ENCODE results near the gene HGF. TPM values are rescaled to one million over a fixed set of nuclear protein-coding genes. Genes with fewer than 3 reads are reported as not detected.

Gene HGF
- polyA plus RNA-seq, 12 donors, result 3.8 to 24.7 (median 6.6) TPM; not detected in 1

DNA sequence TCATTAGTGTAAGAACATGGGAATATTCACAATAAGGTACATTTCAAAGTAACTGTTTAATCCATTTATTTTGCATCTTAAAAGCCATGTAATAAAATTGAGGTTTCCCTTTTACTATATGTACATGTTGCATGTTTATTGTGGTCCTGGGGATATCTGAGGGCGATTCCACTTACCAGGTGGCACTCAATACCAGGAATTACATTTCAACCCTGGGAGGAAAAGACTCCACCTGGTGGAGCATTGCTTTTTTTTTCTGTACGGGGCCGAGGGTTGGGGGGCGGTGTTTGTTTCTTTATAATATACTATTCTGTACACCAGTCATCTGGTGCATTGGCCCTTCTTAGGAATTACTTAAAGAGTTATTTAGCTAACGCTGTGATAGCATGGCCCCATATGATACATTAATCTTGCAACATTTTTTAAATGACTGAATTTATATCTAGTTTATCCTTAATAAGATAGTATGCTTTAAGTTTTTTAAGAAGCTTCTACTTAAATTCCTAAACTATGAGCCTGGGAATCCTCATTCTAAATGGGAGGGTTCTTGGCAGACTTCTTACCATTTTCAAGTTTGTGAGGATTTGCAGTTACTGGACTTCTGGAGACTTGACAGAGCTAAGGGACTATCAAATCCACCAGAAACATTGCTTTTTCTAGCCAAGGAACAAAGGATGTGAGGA, 7.2 kb upstream of the HGF start:
- DNase-seq, result no peak

DNA sequence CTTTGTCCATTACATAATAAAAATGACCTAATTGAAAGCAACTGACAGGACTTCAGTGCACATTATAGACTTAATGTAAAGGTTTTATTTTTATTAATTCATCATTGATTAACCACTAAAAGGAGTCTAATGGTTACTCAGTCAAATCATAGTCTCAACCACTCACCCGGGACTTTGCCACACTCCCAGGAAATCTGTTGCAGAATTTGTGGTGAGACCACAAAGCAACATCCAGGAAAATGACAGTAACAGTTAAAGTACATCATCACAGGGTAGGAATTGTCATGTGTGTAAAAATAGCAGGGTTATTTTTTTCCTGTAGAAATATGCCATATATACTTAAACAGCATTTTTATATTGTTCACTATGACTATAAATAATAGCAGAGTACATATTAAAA, 6.3 kb upstream of the HGF start:
- DNase-seq, result no peak

DNA sequence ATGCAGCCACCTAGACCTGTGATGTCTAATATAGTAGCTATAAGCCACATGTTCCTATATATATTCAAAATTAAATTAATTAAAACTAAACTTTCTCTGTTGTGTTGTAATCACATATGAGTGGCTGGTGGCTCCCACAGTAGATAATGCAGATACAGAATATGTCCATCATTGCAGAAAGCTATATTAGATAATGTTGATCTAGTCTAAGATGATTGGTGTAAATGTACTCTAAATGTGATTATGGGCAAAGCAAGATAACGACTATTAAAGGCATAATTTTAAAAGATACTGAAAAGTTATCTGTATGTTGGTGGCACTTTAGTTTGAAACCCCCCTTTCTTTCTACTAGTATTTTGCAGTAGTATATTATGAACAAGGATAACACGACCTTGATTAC, 5.7 kb upstream of the HGF start:
- DNase-seq, result no peak

DNA sequence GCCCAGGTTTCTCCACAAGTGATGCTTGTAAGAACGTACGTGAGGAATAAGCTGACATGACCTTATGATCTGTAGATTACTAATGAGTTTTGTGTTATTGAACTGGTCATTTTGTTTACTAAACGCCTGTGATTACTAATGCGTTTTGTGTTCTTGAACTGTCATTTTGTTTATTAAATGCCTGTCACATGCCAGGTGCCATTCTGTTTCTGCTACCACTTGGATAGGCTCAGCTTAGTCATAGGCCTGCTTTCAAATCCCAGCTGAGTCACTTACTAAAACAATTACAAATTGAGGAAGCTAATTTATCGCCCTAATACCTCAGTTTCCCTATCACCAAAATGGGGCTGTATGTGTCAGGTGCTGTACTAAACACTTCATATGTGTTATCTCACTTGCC, 4.7 kb upstream of the HGF start:
- DNase-seq, result no peak

DNA sequence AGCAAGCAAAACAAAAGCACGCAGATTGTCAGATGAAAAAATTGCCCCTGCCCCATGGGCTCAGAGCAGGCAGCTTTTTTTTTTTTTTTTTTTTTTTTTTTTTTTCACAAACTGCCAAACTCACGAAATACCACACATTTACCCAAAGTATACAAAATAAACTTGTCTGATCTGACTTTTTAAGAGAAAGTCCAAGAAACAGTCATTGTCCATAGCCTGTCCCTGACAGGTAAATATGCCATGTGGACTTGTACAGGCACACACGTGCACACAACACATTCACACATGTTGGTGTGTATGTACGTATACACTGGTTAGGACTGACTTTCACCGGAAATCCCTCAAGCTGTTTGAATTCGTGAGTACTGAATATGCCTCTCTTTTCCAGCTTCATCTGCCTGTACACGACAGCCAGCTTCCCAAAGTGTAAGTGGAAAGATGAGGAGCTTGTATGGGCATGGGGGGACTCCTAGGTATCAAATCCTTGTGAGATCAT, 929 bp upstream of the HGF start:
- DNase-seq, result no peak

DNA sequence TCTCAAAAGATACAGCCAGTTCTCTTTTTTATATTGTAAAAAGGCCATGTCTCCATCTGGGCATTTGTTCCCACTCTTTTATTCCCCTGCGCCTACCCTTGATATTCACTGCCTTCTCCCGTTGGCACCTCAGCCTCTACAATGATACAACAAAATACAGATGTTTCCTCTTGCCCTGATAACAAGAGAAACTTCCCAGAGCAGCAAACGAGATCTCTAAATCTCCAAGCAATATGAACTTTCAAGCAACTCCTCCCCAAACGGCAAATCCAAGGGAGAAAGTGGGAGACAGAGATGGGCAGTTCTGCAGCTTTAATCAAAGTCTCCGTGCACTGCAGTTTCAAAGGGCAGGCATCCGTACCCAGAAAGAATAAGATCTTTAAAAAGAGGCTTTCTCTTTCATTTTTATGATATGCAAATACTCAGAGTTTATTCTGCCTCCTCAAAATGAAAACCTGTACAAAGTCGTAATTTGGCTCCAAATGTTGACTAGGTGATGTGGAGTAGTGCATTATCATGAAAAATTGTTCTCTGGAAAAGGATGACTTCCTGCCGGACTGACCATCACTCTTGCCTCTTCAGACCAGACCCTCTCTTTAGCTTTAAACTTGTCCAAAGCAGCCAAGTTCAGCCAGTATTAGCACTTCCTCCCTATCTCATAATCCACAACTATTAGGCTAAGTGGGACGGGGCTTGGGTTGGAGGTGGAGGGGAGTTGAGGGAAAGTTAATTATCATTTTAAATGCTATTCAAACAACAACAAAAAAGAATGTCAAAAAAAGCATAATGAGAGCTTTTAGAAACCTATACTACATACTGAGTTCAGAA, 682 bp downstream of the HGF start:
- peak; percentile 27 for DNase-seq

DNA sequence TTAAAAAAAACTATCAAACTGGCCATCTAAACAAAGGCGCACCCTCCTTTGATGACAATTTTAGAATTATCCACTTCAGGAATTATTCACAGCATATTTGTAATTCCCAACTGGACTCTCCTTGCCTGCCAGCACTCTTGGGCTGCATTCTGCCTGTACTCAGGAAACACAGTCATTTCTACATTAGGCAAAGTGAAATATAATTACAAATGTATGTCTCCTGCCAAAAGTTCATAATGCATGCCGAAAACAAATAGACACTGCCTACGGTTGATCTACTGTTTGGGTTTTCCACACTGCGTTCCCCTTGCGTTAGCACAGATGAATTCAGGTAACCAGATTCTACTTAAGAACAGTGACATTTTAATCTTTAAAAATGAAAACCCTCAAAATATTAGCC, 1.9 kb downstream of the HGF start:
- DNase-seq, result peak; percentile 44

DNA sequence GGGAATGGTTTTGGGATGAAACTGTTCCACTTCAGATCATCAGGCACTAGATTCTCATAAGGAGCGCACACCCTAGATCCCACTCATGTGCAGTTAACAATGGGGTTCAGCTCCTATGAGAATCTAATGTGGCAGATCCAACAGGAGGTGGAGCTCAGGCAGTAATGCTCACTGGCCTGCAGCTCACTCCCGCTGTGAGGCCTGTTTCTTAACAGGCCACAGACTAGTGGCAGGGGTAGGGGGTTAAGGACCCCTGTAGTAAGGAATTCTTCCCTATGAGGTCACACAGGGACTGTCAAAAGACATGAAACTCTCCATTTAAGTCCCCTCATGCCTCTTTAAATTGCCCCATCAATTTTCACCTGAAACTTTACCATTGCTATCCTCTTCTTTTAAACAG, 8.0 kb downstream of the HGF start:
- DNase-seq, result no peak

DNA sequence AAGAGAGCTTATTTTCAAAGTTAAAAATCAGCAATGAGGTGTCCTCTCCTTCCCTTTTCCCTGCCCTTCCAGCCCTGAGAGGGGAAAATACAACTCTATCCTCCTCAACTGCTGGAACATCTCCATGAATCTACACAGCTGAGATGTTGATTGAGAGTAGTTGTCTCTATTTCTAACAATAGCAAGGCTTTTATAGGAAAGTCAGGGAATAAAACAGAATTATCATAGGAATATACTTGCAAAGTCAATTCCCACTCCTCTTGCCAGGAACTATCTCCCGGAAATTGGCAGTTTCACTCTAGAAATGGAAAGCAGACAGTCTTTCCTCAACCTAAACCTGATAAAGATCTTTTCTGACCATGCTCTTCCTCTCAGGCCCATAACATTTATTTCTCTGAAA, 8.8 kb downstream of the HGF start:
- DNase-seq, result peak; percentile 21

DNA sequence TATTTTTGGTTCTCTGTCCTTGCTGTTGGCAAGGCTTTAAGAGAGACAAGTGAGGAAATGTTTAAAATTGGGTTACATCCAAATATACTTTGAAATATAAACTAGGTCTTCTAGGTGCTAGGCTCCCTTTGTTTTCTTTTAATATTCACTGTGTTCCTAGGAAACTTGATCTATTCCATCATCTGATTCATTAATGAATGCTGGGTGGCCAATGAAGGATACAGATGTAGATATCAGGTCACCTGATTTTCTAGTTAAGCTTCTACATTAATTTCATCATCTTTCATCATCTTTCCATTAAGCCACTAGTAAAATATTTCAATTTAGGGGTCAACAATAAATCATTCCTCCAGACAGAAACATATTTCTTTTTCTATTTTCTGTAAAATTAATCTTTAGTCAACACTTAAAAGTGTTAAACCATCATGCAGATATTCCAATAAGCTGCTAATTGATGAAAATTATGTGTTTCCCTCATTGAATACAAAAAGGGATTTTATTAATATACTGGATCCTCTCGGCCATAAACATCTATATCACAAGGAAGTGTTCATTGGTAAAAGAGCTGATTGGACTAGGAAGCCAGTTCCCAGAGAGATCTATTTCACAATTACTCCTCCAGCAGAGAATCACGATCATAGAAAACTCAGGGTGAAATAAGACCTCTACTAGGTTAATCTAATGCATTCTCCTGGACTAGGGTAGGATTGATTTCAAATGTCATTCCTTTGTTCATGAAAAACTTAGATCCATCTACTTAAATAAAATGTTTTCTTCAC, 14.7 kb downstream of the HGF start:
- DNase-seq, result no peak

DNA sequence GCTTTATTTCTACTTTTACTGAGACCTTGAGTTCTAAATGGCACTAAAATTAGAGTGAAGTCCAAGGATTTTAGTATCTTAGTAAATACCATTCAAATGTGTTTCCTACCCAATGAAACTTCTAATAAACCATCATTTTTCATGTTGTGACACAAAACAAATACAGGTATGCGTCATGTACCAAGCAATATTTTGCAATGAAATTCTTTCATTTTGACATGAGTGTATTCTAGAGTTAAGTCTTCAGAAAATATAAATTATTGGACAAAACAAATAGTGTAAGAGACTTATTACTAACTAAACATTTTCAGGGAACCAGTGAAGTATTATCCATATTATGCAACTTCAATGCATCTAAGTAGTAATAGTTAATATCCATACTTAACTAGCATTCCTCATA, 16.5 kb downstream of the HGF start:
- DNase-seq, result no peak

DNA sequence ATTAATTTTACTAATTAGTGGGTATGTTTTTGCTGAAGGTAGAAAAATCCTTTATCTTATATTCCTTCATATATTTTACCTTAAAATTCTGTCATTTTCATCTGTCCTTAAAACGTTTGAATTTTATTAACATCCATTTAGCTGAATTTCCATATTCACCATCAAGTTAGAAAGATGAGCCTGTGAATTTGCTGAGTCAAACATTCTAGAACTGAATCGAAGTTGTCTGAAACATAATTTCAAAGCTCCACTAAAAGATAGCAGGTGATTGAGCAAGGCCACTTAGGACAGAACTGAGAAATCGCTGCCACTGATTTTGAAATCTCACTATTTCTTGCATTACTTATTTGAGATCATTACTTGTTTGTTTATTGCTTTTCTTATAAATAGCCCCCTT, 17.5 kb downstream of the HGF start:
- DNase-seq, result no peak

DNA sequence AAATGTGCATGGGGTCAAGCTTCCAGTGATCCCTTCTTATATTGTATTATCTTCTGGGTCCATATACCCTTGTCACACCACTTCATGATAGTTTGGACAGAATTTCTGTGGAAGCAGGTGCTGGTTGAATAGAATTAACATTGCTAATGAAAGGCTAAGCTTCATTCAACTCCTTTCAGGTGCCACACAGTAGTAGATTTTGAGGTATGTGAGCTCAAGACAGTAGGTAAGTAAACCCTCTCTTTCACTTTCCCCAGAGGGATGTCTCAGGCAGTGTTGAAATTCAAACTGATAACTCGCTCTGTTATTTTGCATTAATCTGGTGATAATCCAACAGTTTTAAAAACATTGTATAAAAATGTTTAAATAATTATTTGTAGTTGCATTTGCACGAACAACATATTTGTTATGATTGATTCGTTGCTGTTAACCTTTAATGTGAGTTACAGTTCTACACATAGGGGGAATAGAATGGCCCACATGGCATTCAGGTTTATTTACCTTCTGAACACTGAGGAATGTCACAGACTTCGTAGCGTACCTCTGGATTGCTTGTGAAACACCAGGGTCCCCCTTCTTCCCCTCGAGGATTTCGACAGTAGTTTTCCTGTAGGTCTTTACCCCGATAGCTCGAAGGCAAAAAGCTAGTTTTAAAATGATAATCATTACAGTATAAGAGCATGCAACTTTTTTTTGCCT, 18.1 kb downstream of the HGF start:
- DNase-seq, result no peak

DNA sequence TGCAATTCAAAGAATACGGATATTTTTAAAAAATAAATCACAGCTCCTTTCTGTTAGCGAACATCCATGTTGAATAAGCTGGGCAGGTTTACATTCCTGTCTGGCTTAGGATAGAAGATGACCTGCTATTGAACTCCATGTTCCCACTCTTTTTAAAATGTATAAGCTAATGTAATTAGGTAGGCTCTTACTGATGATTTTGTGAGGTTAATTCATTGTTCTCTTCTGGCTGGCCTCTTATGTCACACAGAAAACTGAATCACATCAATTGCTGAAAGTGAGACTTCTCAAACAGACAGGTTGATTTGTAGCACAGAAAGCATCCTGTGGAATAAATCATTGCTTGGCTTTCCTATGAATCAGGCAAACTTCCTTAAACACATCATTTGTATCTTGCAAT, 24.2 kb downstream of the HGF start:
- no peak for DNase-seq

DNA sequence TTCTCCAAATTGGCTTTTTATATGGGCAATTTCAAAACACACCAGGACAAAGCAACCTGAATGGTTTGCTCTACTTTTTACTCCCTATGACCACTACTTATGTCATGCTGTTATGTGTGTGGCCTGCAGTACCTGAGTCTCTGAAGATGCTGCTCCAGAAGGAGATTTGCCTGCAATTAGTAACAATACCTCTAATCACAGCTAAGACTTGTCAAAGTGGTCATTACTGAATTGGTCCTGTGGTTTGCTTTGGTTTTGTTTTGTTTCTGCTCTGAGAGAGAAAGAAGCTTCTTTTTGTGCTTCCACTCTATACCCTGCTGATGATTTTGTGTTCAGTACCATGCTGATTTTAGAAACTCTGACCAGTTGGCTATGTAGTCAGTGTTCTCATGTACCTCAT, 25.5 kb downstream of the HGF start:
- no peak for DNase-seq

DNA sequence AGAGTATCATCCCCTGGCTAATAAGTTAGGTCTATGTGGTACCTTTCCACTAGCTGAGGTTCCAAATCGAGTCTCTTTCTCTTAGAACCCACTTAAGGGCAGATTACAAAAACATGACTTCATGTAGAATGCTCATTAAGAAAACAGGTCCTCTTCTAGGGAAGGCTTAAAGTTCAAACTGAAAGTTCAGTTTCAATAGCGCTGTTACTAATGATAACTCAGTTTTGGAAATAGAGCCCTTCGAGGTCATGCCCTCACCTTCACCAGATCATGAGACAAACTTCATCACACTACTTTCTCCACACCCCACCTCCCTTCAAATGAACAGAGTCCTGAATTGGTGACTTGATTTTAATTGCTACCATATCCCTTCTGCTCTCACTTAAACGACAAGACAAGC, 26.2 kb downstream of the HGF start:
- DNase-seq, result no peak

DNA sequence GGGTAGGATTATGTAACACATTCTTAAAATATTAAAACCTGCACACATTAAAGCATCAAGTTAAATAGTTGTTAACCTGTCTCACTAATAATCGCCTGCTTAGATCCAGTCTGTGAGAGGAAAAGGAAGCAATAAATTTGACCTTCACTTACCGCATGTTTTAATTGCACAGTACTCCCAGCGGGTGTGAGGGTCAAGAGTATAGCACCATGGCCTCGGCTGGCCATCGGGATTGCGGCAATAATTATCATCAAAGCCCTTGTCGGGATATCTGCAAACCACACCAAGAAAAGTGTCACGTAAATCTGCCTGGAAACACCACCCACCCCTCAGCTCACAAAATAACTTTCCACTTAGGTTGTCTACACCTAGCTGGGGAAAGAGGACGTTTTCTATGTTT, 26.6 kb downstream of the HGF start:
- DNase-seq, result no peak

DNA sequence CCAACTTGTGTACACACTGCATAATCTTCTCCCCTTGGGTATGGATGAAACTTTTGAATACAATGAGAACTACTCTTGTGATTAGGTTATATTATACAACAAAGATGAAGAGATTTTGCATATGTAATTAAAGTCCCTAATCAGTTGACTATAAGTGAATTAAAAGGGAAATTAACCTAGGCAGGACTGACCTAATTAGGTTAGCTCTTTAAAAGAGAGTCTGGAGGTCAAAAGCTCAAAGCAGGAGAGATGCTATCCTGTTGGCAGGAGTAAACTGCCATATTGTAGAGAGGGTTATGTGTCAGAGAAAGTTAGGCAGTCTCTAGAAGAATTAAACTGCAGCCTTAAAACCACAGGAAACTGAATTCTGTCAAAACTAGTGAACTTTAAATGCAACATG, 29.4 kb downstream of the HGF start:
- no peak for DNase-seq

DNA sequence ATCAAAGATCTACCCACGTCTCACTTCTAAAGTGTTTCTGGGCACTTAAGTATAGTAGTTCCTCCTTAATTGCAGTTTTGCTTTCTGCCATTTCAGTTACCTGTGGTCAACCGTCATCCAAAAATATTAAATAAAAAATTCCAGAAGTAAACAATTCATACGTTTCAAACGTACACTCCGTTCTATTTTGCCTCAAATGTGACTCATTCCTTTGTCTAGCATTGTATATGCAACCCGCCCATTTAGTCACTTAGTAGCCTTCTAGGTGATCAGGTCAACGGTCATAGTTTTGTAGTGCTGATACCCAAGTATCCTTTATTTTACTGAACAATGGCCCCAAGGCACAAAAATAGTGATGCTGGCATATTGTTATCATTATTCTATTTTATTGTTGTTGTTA, 33.8 kb downstream of the HGF start:
- DNase-seq, result no peak

DNA sequence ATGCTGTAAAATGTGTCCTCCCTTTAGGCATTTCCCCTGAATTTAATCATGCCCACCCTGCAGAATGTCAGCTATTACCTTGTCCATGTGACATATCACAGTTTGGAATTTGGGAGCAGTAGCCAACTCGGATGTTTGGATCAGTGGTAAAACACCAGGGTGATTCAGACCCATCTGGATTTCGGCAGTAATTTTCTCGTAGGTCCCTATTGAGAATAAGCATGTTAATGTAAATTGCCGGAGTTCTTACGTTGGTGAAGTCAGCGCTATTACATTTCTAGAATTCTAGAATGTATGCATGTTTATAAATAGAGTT, 44.1 kb downstream of the HGF start:
- DNase-seq, result peak; percentile 14

DNA sequence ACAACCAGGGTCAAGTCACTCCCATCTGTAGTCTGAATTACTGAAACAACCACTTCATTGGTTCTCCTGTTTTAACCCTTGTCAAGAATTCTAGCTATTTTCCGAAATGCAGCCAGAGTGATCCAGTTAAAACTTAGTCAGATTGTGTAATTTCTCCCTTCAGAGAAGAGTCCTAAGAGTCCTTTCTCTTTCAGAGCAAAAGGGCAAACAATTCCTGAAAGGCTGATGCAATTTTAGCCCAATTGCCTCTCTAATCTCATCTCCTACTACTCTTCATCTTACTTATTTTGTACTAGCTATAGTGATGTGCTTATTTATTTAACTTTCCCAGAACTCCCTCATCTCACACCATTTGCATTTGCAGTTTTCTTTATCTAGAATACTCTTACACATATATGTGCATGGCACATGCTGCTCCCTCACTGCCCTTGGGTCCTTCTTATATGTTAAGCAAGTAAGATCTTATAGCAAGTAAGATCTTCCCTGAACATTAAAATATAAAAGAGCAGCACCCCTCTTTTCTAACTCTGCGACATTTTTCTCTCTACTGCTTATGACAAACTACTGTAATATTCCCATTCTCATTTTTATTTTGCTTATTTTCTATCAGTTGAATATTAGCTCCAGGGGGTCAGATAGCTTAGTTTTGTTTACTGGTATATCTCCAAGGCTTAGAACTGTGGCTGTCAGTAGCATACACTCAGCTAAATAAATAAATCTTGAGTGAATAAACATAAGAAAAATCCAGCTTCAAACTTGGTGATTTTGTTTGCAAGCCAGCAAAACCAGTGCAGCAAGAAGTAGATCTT, 44.6 kb downstream of the HGF start:
- DNase-seq, result no peak
